ENCODE results near the gene KXD1.

KXD1 gene

DNA sequence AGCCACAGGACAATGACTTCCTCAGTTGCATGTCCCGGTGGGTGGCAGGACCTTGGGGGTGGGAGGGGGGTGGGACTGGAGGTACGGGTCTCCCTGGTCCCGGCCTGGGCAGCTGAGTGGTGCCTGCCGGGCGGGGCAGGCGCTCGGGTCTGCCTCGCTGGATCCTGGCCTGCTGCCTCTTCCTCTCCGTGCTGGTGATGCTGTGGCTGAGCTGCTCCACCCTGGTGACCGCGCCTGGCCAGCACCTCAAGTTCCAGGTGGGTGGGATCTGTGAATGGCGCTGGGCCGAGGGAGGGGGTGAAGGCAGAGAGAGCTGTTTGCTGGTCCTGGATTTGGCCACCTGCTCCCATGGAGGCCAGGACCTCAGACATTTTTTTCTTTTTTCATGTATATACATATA is 60.6 kb downstream of the KXD1 start:
- DNase-seq, result no peak
